Measurements from ENCODE around the gene MAGOHB. TPM values are rescaled to one million over a fixed set of nuclear protein-coding genes. Genes with fewer than 3 reads are reported as not detected.
A peak's percentile ranks its signal among the peaks of the same experiment; 100 is the strongest.

Gene MAGOHB
- total RNA-seq, 1 experiment from 2014 or later, result 134 TPM

DNA sequence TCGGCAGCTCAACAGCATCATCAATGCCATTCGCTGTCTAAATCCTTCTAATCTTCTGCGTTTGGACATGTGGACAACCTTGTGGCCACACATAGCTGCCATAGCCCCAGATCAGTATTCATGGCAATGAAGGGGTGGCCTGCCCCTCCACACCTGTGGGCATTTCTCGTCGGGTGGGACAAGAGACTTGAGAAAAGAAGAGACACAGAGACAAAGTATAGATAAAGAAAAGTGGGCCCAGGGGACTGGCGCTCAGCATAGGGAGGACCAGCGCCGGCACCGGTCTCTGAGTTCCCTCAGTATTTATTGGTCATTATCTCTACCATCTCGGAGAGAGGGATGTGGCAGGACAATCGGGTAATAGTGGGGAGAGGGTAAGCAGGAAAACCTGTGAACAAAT lies 42.3 kb downstream of the MAGOHB start:
- ChIA-PET CTCF (no interaction called here), POLR2A (no interaction called here)
- H3K4me1 Mint-ChIP-seq (ENCODE audit: low read depth, unreplicated experiment), result peaks cover 29% of the 10 kb centered on the region
- Histone ChIP-seq H3K4me1 (peaks cover 19% of the 10 kb centered on the region; the same call in 1 of the 2 replicates), H3K4me3 (ENCODE audit: low read depth, low read length) (no peak overlapping the region), H3K36me3 (ENCODE audit: control insufficient read depth, insufficient read depth, low read length) (no peaks in the 10 kb centered on the region), H3K9me3 (no peaks in the 10 kb centered on the region), H3K27me3 (replicated peaks; ENCODE audit: control insufficient read depth, insufficient read depth, low read length) (no peaks in the 10 kb centered on the region)
- peak overlapping the region; percentile 44 for H3K4me3 Mint-ChIP-seq (ENCODE audit: unreplicated experiment)
- no TSS peak for BruUV-seq (replicated peaks)
- H3K36me3 Mint-ChIP-seq (ENCODE audit: insufficient read depth, unreplicated experiment), result peaks cover 5% of the 10 kb centered on the region
- TF ChIP-seq, protein P1, sequence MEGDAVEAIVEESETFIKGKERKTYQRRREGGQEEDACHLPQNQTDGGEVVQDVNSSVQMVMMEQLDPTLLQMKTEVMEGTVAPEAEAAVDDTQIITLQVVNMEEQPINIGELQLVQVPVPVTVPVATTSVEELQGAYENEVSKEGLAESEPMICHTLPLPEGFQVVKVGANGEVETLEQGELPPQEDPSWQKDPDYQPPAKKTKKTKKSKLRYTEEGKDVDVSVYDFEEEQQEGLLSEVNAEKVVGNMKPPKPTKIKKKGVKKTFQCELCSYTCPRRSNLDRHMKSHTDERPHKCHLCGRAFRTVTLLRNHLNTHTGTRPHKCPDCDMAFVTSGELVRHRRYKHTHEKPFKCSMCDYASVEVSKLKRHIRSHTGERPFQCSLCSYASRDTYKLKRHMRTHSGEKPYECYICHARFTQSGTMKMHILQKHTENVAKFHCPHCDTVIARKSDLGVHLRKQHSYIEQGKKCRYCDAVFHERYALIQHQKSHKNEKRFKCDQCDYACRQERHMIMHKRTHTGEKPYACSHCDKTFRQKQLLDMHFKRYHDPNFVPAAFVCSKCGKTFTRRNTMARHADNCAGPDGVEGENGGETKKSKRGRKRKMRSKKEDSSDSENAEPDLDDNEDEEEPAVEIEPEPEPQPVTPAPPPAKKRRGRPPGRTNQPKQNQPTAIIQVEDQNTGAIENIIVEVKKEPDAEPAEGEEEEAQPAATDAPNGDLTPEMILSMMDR (IDR thresholded peaks at IDR 0.05; ENCODE audit: insufficient read depth in 1 of 2, low read depth in 1 of 2, low read length in 1 of 2, severe bottlenecking in 1 of 2, unreplicated experiment in 1 of 2), result no peak
- peak in 1 of 2 experiments; percentile 11 for DNase-seq
- peaks cover 6% of the 10 kb centered on the region for H3K9me3 Mint-ChIP-seq (ENCODE audit: unreplicated experiment)
- no peaks in the 10 kb centered on the region for H3K27me3 Mint-ChIP-seq (ENCODE audit: insufficient read depth, unreplicated experiment)
- peak overlapping the region; percentile 75 for H3K27ac Mint-ChIP-seq (ENCODE audit: unreplicated experiment)
- intact Hi-C loops (cut with micrococcal nuclease; ENCODE audit: unreplicated experiment), result no loop called here

DNA sequence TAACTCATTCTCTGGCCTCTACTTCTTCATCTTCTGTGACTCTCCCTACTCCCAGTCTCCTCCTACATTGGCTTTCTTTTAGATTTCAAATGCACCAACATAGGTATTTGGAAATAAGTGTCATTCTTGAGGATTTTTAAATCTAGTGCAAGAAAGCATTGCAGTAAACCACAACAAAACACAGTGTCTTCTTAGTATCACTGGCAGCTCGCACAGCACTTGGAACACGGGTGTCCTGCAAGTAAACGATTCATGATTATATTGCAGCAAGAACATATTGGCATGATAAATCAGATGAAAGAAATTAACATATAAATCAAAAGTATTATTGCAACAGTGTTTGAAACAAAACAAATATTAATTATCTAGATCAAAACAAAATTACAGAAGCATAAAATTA lies 45.6 kb downstream of the MAGOHB start:
- TF ChIP-seq, protein P1 (IDR thresholded peaks at IDR 0.05; ENCODE audit: insufficient read depth in 1 of 2, low read depth in 1 of 2, low read length in 1 of 2, severe bottlenecking in 1 of 2, unreplicated experiment in 1 of 2), result no peak
- no peak overlapping the region for H3K4me3 Mint-ChIP-seq (ENCODE audit: unreplicated experiment)
- peaks cover 23% of the 10 kb centered on the region for H3K4me1 Mint-ChIP-seq (ENCODE audit: low read depth, unreplicated experiment)
- ChIA-PET POLR2A (no interaction called here), CTCF (no interaction called here)
- no peak for DNase-seq
- no TSS peak for BruUV-seq (replicated peaks)
- H3K27me3 Mint-ChIP-seq (ENCODE audit: insufficient read depth, unreplicated experiment), result peaks cover 4% of the 10 kb centered on the region
- H3K4me3 ChIP-seq (ENCODE audit: low read depth, low read length), result no peak overlapping the region
- no peaks in the 10 kb centered on the region for H3K36me3 ChIP-seq (ENCODE audit: control insufficient read depth, insufficient read depth, low read length)
- H3K9me3 ChIP-seq, result no peaks in the 10 kb centered on the region
- H3K9me3 Mint-ChIP-seq (ENCODE audit: unreplicated experiment), result peaks cover 3% of the 10 kb centered on the region
- intact Hi-C loops (cut with micrococcal nuclease; ENCODE audit: unreplicated experiment), result no loop called here
- H3K36me3 Mint-ChIP-seq (ENCODE audit: insufficient read depth, unreplicated experiment), result peaks cover 5% of the 10 kb centered on the region
- peaks cover 16% of the 10 kb centered on the region; the same call in 1 of the 2 replicates for H3K4me1 ChIP-seq
- no peak overlapping the region for H3K27ac Mint-ChIP-seq (ENCODE audit: unreplicated experiment)
- no peaks in the 10 kb centered on the region for H3K27me3 ChIP-seq (replicated peaks; ENCODE audit: control insufficient read depth, insufficient read depth, low read length)

DNA sequence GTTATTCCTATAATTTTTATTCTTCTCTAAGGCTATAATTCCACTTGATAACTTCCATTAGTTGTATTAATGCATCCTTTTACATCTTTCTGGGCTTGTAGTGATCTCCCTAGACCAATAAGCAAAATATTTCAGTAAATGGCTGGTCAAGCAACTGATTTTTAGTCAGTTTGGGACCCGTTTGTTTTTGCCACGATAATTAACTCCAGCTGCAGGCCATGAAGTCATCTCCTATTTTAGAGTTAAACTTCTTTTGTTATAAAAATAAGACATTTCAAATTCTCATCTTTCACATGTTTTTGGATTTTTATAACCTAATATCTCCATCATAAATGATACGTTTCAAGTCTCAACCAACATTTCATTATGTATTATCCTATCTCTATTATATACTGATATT lies 49.4 kb downstream of the MAGOHB start:
- Histone ChIP-seq H3K36me3 (ENCODE audit: control insufficient read depth, insufficient read depth, low read length) (no peaks in the 10 kb centered on the region), H3K27me3 (replicated peaks; ENCODE audit: control insufficient read depth, insufficient read depth, low read length) (no peaks in the 10 kb centered on the region), H3K9me3 (no peaks in the 10 kb centered on the region), H3K4me1 (no peaks in the 10 kb centered on the region), H3K4me3 (ENCODE audit: low read depth, low read length) (no peak overlapping the region)
- H3K27me3 Mint-ChIP-seq (ENCODE audit: insufficient read depth, unreplicated experiment), result peaks cover 4% of the 10 kb centered on the region
- no peak for DNase-seq
- BruUV-seq (replicated peaks), result no TSS peak
- H3K4me3 Mint-ChIP-seq (ENCODE audit: unreplicated experiment), result no peak overlapping the region
- TF ChIP-seq, protein P1 (IDR thresholded peaks at IDR 0.05; ENCODE audit: insufficient read depth in 1 of 2, low read depth in 1 of 2, low read length in 1 of 2, severe bottlenecking in 1 of 2, unreplicated experiment in 1 of 2), result no peak
- H3K27ac Mint-ChIP-seq (ENCODE audit: unreplicated experiment), result no peak overlapping the region
- CTCF ChIA-PET, result no interaction called here
- intact Hi-C loops (cut with micrococcal nuclease; ENCODE audit: unreplicated experiment), result loop anchor here (2.0 kb wide), 1 partner anchor 111 kb away; the partner anchor contains the start of gene STYK1
- no peaks in the 10 kb centered on the region for H3K36me3 Mint-ChIP-seq (ENCODE audit: insufficient read depth, unreplicated experiment)
- no peaks in the 10 kb centered on the region for H3K9me3 Mint-ChIP-seq (ENCODE audit: unreplicated experiment)
- POLR2A ChIA-PET, result no interaction called here
- H3K4me1 Mint-ChIP-seq (ENCODE audit: low read depth, unreplicated experiment), result no peaks in the 10 kb centered on the region

Measured in Caco-2 (cell line).